Measurements from ENCODE around the gene PACS1. TPM values are rescaled to one million over a fixed set of nuclear protein-coding genes. Genes with fewer than 3 reads are reported as not detected.
A peak's percentile ranks its signal among the peaks of the same experiment; 100 is the strongest.

Gene PACS1
- polyA plus RNA-seq, 3 donors: 8.1 to 36.8 (median 12.4) TPM

GRCh38 chr11:66150725-66151124, 80.7 kb downstream of the PACS1 start:
- intact Hi-C loops (cut with micrococcal nuclease): no loop called here
- peaks cover 7% of the 10 kb centered on the region for H3K4me1 Mint-ChIP-seq
- TF ChIP-seq CTCF (IDR thresholded peaks at IDR 0.05): no peak

GRCh38 chr11:66151273-66151672, 81.2 kb downstream of the PACS1 start:
- Mint-ChIP-seq H3K4me1 (peaks cover 7% of the 10 kb centered on the region), H3K9me3 (peaks cover 0 to 7% (median 0%) of the 10 kb centered on the region in 7 donors), H3K4me3 (no peak overlapping the region), H3K36me3 (peaks cover 2 to 4% of the 10 kb centered on the region in 2 donors), H3K27ac (peak overlapping the region in 1 of 7 donors; percentile 79), H3K27me3 (ENCODE audit: low read depth in 3 of 3) (no peaks in the 10 kb centered on the region)
- Histone ChIP-seq H3K4me2 (replicated peaks; ENCODE audit: extremely low read depth, low read length, poor library complexity, severe bottlenecking) (no peak overlapping the region), H4K20me1 (ENCODE audit: insufficient read depth, low read length) (peaks cover 10% of the 10 kb centered on the region), H3K9ac (ENCODE audit: insufficient read depth, low read length, poor library complexity, severe bottlenecking) (no peak overlapping the region), H3K9me3 (replicated peaks in 1 of 2; ENCODE audit: control insufficient read depth in 1 of 2, insufficient read depth in 1 of 2, low read length in 2 of 2) (peaks cover 0 to 5% of the 10 kb centered on the region in 2 donors), H3K79me2 (ENCODE audit: insufficient read depth, low read length) (no peaks in the 10 kb centered on the region), H2AFZ (ENCODE audit: insufficient read depth, low read depth, low read length, poor library complexity, severe bottlenecking) (no peak overlapping the region), H3K36me3 (replicated peaks in 1 of 2; ENCODE audit: control insufficient read depth in 1 of 2, insufficient read depth in 2 of 2, low read length in 2 of 2) (no peaks in the 10 kb centered on the region), H3K27ac (ENCODE audit: low read depth in 1 of 2, low read length in 2 of 2) (no peak overlapping the region), H3K4me3 (replicated peaks in 1 of 3; ENCODE audit: low read depth in 2 of 3, low read length in 3 of 3) (no peak overlapping the region), H3K27me3 (ENCODE audit: control insufficient read depth in 2 of 2, insufficient read depth in 2 of 2, low read length in 2 of 2) (no peaks in the 10 kb centered on the region), H3K4me1 (ENCODE audit: control insufficient read depth in 1 of 2, insufficient read depth in 2 of 2, low read length in 2 of 2) (no peaks in the 10 kb centered on the region)
- TF ChIP-seq CTCF (IDR thresholded peaks at IDR 0.05): no peak
- no CpG with 5 or more reads among the region's 4 CpGs for WGBS (ENCODE audit: insufficient coverage)
- intact Hi-C loops (cut with micrococcal nuclease): no loop called here
- no peak for DNase-seq

More at GRCh38 chr11:66150725-66151124, 80.7 kb downstream of the PACS1 start:
- no peak overlapping the region for H3K9ac ChIP-seq (ENCODE audit: insufficient read depth, low read length, poor library complexity, severe bottlenecking)
- H2AFZ ChIP-seq (ENCODE audit: insufficient read depth, low read depth, low read length, poor library complexity, severe bottlenecking): no peak overlapping the region
- H3K4me3 ChIP-seq (replicated peaks in 1 of 3; ENCODE audit: low read depth in 2 of 3, low read length in 3 of 3): no peak overlapping the region
- Mint-ChIP-seq H3K27me3 (ENCODE audit: low read depth in 3 of 3) (no peaks in the 10 kb centered on the region), H3K9me3 (peaks cover 0 to 8% (median 0%) of the 10 kb centered on the region in 7 donors), H3K36me3 (peaks cover 4 to 9% of the 10 kb centered on the region in 2 donors), H3K4me3 (no peak overlapping the region), H3K27ac (peak overlapping the region in 1 of 7 donors; percentile 10)
- no peak overlapping the region for H3K4me2 ChIP-seq (replicated peaks; ENCODE audit: extremely low read depth, low read length, poor library complexity, severe bottlenecking)
- no peaks in the 10 kb centered on the region for H3K36me3 ChIP-seq (replicated peaks in 1 of 2; ENCODE audit: control insufficient read depth in 1 of 2, insufficient read depth in 2 of 2, low read length in 2 of 2)
- peaks cover 10% of the 10 kb centered on the region for H4K20me1 ChIP-seq (ENCODE audit: insufficient read depth, low read length)
- no peak for DNase-seq
- H3K4me1 ChIP-seq (ENCODE audit: control insufficient read depth in 1 of 2, insufficient read depth in 2 of 2, low read length in 2 of 2): no peaks in the 10 kb centered on the region
- no peaks in the 10 kb centered on the region for H3K27me3 ChIP-seq (ENCODE audit: control insufficient read depth in 2 of 2, insufficient read depth in 2 of 2, low read length in 2 of 2)
- H3K9me3 ChIP-seq (replicated peaks in 1 of 2; ENCODE audit: control insufficient read depth in 1 of 2, insufficient read depth in 1 of 2, low read length in 2 of 2): peaks cover 0 to 5% of the 10 kb centered on the region in 2 donors
- H3K27ac ChIP-seq (ENCODE audit: low read depth in 1 of 2, low read length in 2 of 2): no peak overlapping the region
- no peaks in the 10 kb centered on the region for H3K79me2 ChIP-seq (ENCODE audit: insufficient read depth, low read length)
